COLO829 (cell line): ENCODE measurements around the gene GFRA1.
A peak's percentile ranks its signal among the peaks of the same experiment; 100 is the strongest.

Source experiments
- DNase-seq: peaks from one replicate; pipeline ENCODE4 v3.0.0; 2012; ENCODE audit warnings: low spot score

The GFRA1 gene

DNA sequence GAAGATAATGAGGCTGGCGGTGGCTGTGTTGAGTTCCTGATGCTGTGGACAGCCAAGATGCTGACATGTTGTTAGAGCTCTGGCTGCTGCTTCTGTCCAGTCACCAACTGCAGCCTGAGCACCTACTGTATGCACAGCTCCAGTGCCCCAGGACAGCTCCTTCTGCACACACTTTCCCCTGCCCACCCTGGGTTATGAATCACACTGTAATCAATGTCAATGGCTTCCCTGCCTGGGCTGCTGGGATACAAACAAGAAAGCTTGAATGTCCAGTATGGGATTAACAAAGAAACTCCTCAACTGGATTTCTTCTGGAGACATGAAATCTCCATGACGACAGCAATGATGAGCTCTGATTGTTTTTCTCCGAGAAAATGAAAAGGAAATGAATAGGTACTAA lies 172.0 kb downstream of the GFRA1 start:
- no peak for DNase-seq

DNA sequence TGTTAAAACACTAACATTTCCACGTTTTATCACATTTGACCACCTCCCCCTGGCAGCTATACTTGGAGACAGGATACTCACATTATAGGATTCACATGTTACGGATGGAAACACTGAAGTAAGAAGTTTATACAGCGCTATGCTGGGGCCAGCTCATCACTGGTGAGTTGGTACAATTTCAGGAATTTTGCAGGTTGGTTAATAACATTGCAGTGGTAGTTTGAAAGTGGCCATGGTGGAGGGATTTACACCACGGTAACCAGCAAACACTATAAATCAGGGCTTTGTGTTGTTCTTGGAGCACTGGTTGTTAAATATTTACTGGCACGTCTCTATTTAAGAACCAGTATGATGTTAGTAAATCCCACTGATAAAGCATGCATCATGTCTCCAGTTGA lies 174.0 kb downstream of the GFRA1 start:
- no peak for DNase-seq

DNA sequence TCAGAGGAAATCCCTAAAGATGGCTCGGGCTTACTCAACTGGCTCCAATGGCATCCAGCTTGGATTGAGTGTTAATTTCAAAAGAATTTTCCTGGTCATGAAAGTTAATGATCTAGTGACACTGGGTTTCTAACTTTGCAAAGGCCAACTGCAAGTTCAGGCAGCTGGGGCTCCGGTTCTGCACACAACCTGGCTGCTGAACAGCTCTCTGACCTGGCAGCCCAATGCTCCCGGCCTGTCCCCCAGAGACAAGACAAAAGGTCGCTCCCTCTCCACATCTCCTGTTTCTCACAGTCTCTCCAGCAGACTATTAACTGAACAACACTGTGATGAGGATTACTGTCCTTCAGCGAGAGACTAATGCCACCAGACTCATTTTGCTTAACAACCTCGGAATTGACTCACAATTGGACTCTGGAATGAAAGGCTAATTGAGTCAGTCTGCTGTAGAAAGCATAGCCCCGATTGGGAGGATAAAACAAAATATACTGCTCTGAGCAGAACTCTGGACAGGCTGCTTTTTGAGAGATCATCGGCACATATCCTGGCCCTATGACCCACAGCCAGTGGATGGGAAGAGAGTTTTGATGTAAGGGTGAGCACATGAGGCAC lies 174.5 kb downstream of the GFRA1 start:
- no peak for DNase-seq

DNA sequence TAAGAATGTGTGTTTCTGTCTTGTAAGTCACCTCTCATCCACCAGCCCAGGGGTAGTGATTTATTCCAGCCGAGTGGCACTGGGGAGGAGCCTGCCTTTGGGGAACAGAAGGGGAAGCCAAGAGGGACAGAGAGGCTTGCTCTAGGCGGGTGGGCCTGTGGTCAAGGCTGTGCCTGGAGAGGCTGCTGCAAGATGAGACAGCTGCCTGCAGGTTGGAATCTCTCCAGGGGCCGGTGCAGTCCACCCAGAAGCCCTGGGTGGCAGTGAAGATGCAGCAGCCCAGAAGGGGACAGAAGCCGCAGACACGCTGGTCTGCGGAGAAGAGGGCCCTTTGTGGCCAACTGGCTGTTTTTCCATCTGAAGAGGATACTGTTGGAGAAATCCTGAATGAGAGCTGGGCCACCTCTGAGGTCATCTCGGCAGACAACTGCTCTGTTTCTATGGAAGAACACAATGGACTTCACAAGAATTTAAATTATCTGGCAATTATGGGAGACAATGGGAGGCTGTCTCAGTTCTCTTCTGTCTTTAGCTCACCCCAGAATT lies 175.7 kb downstream of the GFRA1 start:
- DNase-seq, result no peak

DNA sequence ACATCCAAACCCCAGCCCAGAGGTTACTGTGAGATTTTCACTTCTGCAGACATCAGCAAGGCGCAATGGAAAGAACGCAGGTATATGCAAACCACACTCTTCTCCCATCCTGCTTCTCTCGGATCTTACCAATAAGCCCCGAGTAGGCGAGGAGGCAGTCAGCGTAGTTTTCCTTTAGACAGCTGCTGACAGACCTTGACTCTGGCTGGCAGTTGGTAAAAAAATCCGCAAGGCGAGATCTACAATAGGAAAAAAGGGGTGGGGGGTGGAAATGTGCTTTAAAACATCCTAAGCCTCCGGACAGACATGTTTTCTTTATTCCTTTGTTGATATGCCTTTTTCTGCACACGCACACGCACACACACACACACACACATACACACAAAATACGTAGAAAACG lies 176.5 kb downstream of the GFRA1 start:
- DNase-seq, result no peak

DNA sequence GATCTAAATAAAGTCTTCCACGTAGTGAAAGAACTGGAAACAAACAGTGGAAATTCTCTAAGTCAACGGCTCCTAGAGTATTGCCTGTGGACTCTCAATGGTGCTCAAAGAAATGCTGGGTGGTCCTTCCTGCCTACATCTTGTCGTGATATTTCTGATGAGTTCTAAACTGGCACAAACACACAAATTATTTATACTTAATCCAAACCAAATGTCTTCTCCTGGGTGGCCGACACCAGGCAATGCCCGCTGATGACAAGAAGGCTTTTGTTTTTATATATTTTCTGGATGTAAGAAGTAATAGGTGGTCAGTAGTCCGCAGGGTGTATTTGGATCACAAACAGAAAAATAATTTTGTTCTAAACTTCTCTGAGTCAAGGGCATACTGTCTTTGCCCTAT lies 178.7 kb downstream of the GFRA1 start:
- DNase-seq, result no peak

DNA sequence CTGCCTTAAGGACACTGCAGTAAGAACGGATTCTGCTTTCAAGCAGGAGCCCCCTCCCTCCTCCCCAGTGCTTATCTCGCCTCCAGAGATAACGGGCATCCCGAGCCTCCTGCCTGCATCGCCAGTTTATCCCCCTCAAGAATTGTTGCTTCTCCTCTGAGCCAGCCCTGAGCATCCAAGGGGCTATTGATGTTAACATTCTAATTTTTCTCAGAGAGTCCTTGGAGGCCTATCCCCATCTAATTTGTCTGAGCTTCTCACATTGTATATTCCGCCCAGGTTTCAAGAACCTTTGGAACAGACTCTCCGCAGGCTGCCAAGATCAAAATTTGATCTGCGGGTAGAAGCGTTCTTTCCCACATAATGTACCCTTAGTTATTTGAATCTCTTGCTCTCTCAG lies 180.0 kb downstream of the GFRA1 start:
- DNase-seq, result no peak

DNA sequence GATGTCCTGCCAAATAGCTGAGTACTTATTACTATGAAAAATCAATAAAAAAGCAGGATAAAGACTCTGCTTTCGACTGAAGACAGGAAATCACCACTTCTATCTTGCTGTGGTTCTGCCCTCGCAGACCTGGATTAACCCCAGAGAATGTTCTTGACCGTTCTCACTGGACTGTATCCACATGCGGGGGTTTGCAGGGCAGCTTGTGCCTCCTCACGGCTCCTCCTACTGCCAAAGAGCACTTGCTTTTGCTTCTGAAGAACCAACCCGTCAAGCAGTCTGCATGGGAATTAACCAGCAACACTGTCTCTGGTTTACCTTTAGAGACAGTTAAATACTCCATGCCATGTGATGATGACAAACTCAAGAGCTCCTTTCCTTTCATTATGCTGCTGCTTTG lies 184.0 kb downstream of the GFRA1 start:
- DNase-seq, result no peak

DNA sequence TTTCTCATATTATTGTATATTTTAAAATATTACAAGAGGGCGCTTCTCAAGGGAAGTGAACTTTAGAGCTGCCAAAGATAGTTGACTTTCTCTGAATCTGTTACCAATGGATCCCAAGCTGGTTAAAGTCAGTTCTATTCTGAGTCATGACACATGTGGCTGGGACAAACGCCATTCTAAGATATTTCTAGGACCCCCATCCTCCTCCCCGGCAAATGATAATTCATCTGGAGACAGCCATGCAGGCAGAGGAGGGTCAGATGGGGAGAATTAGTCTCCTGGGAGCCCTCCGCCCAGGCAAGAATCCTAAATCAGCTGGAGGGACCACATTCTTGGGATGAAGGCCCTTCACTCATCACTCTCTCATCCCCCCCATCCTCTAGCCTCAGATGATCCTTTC lies 187.7 kb downstream of the GFRA1 start:
- no peak for DNase-seq

DNA sequence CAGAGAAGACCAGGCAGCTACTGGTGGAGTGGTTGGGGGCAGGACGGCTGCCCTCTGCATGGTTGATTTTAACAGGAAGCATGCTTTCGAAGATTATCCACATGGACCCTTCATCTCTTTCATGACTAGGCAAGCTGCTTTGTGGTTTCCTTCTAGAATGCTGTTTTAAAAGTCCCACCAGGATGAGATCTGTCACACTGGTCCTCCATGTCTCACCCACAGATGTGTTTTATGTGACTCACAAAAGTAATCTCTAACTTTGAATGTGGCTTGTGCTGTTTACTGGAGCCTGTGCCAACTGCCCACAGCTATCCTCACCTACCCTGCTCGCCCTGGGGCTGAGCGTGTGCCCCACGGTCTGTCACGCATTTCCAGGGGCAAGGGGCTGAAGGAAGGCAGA lies 188.8 kb downstream of the GFRA1 start:
- no peak for DNase-seq

DNA sequence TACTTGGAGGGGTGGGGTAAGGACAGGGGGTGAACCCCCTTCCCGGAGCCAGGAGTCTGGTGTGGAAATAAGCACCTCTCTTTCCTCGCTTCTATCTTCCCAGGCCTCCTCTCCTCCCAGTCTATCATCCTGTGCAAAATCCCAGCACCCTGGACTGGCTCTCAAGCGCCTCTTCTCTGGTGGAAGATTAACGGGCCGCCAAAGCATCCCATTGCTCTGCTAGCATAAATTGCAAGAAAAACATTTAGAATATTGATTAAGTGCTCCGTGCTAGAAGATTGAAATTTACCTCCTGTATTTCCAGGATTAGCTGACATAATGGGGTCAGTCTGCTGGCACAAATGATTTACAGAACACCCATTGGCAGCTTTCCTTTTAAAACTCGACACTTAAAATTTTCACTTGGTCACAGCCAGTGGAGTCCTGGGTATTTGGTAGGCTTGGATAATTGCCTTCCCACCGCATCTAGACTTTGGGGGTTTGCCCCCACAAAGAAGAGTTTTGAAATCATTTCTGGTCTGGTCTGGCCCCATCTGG lies 189.7 kb downstream of the GFRA1 start:
- no peak for DNase-seq

DNA sequence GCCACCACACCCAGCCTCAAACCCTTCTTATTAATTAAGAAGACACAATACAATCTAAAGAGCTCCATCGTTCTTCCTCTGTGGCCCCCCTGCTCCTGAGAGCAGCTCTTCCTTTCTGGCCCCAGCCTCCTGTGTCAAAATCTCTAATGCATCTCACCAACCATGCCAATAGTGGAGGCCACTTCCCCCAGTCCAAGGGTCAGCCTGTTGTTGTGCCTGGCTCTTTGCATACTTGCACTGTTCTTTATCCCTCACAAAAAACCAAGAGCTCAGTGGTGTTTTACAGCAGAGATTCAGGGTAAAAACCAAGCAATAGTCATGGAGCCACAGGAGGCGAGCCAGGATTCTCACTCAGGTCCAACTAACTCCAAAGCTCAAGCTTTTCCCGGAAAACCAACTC lies 190.2 kb downstream of the GFRA1 start:
- no peak for DNase-seq

DNA sequence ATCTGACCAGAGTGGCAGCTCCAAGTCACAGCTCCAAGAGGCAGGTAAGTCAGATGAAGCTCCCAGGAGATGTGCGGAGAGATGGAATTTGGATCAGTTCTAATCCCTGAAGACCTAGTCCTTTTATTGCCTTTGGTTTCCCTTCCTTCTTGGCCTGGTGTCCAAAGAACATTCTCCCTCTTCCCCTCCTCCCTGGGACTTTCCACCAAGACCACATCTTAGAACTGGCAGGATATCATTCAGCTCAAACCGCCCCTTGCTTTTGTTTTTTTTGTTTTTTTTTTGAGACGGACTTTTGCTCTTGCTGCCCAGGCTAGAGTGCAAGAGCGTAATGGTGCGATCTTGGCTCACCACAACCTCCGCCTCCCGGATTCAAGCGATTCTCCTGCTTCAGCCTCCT lies 190.8 kb downstream of the GFRA1 start:
- DNase-seq, result no peak

DNA sequence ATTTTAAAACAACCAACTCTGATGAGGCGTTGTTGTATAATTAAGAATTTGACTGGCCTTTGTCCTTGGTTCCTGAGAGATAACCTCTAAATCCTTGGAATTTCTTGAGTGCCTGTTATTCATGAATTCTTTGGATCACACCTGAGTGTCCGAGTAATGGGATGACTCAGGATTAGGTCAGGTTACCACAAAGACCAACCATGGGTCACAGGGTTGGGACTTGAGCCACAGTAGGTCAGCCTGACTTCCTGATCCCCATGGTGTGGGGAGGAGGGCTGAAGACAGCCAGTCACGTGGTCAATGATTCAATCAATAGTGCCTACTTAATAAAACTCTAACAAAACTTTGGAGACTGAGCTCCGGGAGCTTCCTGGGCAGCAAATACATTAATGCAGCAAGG lies 192.5 kb downstream of the GFRA1 start:
- DNase-seq, result no peak

DNA sequence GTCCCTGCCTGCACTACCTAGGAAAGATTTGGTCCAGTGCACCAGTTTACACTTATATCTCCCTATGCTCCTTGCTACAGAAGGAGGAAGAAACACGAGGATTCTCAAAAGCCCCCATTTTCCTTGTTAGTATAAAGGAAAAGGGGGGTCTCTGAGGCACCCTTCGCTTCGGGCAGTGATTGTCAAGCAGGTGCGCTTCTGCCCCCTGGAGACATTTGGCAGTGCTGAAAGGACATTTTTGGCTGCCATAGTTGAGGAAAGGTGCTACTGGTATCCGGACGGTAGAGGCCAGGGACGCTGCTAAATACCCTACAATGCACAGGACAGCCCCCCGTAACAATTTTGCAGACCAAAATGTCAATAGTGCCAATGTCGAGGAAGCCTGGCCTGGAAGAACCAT lies 193.7 kb downstream of the GFRA1 start:
- no peak for DNase-seq

DNA sequence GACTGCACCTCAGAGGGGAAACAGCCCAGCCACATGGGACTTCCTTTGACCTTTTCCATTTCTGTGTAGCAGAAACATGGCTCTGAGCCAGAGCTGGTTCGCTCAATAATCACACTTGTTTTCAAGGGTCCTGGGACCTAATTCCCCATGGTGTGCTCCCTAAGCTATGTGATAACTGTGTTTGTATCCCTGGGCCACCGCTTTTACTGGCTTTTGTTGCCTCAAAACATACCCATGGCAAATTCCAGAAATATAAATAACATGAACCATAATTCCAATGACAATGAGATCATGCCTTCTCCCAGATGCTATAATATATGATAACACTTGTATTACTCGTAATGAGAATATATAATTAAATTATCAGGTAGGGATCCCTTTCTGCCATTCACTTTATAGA lies 196.4 kb downstream of the GFRA1 start:
- DNase-seq, result no peak

DNA sequence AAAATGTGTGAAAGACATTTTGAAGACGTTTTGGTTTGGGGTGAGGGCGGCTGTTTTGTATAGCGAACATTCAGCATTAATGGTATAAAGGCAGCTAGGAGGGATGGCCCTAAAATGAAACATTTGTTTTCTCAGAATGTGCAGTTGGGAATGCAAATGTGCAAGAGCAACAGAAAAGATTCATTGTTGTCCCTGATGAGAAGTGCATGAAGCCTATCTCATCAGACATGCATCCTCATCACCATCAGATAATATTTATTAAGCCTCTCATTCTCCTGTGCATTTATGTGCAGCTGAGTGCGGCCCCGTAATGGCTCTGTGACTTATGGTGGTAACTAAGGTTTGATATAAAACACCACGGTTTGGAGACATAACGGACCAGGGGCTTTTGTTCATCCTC lies 199.5 kb downstream of the GFRA1 start:
- DNase-seq, result peak; percentile 11

DNA sequence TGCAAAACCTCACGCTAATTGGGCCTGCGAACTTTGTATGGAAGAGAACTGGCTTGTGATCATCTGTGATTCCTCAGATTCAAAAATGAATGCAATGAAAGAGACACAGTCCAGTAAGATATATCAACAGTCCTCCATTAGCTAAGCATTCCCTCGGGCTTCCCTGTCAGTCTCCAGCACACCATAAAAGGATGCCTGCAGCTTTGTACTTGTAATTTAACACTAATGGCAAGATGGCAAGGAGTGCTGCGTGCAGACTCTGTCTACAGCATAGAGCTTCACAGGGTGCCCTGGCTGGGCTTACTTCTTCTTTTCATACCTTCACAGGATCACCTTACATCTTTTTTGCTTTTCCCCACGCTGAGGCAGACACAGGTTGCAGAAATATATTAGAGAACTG lies 200.0 kb downstream of the GFRA1 start:
- DNase-seq, result no peak

DNA sequence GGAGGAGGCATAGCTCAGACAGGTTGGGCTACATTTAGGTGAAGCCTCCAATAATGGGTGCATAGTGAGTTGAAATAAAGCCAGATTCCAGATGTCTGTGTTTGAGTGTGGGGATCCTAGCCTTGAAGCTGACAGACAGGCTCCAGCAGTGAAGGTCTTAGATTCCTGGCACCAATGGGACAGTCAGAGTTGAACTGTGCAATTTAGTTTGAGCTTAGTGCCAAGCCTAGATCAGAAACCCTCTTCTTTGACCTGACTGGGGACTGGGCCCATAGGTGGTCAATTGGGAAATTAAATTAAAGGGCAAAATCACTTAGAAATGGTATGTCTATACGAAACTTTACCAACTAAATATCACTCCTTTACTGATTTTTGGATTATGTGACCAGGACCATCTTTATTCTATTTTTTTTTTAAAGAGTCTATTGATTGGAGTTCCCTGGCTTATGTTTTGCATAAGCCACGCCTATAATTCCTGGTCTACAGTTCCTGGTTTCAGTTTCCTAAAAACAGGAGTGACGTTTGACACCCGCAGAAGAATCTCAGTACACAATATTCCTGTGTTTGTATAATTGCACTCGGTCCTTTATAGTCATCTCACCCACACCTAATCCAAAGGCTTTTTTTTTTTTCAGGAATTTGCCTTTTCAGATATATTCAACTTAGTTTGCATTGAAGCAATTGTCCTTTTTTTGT lies 201.4 kb downstream of the GFRA1 start:
- DNase-seq, result no peak

DNA sequence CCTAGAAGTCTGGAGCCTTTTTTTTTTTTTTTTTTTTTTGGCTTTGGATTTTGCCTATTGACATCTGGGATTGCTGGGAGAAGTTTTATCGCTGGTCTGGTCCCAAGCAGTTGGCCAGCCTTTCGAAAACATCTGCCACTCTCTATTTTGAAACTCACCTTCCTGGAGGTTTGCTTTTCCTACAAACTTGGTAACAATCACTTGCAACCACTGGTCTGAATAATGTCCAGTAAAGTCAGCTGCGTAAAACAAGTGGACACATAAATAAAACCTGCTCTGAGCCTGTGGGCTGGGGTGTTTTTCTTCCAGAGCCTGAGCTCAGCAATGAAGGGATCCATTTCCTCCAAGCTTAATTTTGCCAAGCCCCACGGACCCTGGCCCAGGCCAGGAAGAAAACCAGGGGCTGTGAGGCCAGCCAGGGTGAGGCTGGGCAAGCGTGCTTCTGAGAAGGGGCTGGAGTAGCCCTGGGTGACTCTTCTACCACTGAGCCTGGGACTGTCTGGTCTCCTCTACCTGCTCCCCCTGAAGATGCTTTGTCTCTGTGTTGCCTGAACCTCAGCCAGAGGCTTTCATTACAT lies 202.2 kb downstream of the GFRA1 start:
- no peak for DNase-seq

DNA sequence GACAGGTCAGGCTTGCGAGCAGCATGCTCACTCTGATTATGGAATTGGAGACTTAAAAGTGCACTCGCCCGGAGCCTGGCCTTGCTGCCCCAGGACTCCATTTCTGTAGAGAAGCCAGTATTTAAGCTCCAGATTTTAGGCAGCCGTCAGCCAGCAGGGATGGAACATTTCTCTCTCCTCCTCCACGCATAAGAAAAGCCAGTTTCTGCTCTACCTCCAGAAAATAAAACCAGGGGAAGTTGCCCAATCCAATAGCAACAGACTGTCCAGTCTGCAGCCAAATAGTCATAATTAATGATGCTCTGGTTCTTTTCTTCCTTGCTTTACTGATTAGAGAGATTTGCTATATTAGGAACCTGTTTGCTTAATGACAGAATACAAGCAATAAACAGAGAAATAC lies 203.2 kb downstream of the GFRA1 start:
- no peak for DNase-seq

DNA sequence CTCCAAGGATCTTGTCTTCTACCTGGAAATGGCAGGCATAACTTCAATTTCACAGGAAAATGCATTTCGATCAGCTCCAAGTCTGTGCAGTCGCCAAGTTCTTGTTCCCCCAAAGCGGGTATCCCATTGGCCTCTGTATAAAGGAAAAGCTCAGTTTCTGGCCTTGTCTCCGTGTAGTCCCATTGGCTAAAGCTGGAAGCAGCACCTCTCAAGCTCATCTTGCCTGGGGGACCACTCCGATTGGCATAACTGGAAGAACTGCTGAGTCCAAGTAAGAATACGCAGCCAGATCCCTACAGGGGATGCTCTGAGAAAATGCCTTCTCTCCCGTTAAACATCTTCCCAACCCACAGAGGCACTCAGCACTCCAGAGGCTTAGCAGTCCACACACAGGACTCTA lies 205.2 kb downstream of the GFRA1 start:
- DNase-seq, result no peak

DNA sequence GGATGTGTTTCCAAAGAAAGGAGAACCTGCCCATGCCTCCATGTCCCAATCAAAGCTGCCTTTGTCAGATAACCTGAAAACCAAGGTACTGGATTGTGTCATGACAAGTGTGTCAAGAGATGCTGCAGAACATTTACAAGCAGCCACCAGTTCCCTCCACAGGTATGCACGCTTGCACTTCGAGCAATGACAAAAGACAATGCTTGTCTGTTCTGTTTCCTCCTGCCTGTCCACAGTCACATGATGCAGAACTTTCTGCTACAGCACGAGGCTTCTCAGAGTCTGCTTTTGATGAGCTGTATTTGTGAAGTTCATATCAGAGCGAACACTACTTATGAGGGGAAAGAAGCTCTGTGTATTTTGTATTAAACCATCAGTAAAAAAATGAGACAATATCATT lies 209.9 kb downstream of the GFRA1 start:
- peak; percentile 2 for DNase-seq
